Measurements from ENCODE around the gene RXYLT1.
"Not testable (repeated sequence)": the region's sequence is repeated elsewhere in the genome, so short reads cannot be mapped to it uniquely, and the experiment has no call there.

DNA sequence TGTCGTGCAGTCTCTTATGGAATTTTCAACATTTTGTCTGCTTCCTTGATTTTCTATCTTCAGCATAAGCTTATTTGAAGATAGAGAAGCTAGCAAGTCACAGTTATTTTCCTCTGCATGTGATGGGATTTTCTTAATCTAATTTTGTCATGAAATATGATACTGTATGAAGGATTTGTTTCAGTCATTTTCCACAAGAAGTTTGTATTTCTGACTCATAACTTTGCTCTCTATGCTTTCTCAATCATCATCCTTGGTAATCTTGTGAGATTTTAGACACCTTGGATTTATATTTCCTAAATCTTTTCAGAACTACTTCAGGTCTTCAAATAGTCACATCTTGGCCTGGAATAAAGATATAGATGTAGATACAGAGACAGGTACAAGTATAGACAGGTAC, 38.3 kb upstream of the RXYLT1 start:
- TF ChIP-seq, protein P1, sequence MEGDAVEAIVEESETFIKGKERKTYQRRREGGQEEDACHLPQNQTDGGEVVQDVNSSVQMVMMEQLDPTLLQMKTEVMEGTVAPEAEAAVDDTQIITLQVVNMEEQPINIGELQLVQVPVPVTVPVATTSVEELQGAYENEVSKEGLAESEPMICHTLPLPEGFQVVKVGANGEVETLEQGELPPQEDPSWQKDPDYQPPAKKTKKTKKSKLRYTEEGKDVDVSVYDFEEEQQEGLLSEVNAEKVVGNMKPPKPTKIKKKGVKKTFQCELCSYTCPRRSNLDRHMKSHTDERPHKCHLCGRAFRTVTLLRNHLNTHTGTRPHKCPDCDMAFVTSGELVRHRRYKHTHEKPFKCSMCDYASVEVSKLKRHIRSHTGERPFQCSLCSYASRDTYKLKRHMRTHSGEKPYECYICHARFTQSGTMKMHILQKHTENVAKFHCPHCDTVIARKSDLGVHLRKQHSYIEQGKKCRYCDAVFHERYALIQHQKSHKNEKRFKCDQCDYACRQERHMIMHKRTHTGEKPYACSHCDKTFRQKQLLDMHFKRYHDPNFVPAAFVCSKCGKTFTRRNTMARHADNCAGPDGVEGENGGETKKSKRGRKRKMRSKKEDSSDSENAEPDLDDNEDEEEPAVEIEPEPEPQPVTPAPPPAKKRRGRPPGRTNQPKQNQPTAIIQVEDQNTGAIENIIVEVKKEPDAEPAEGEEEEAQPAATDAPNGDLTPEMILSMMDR (IDR thresholded peaks at IDR 0.05; ENCODE audit: low read depth, low read length): not testable (repeated sequence)
- TF ChIP-seq POLR2A (IDR thresholded peaks at IDR 0.05; ENCODE audit: extremely low read depth, insufficient read length); MYC (IDR thresholded peaks at IDR 0.05; ENCODE audit: low read depth, low read length): not testable (repeated sequence)

Data from NB4 (cell line).